Measurements from ENCODE around the gene C3.

The C3 gene

DNA sequence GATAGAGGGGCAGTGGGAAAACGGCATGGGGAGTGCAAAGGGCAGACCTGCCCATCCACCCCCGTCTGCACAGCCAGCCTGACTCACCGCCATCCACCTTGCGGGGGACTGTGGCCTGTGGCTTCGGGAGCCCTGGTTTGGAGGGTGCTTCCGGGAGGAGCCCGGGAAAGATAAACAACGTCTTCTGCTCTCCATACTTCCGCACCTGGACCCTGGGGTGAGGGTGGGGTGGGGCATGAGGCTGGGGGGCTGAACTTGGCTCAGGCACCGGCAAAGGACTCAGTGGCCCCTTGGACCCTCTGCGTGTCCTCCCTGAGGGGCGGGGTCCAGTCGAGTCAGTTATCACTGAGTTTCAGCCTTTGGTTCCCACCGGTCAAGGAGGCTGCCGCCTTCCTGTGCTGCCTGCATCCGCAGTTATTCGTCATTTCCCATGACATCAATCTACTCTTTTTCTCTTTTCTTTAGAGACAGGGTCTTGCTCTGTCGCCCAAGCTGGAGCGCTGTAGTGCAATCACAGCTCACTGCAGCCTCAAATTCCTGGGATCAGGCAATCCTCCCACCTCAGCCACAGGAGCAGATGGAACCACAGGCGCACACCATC lies 13.7 kb upstream of the C3 start:
- TF ChIP-seq CTCF (IDR thresholded peaks at IDR 0.05; ENCODE audit: low read depth, low read length) = no peak
- DNase-seq (ENCODE audit: low read depth in 2 of 2) = no peak
- H3K4me3 ChIP-seq (replicated peaks in 1 of 2; ENCODE audit: low read depth in 2 of 2, low read length in 2 of 2) = no peak overlapping the region

GRCh38 chr19:6733338-6734095 lies 13.1 kb upstream of the C3 start:
- TF ChIP-seq CTCF (IDR thresholded peaks at IDR 0.05; ENCODE audit: low read depth, low read length) = peak; percentile 44
- H3K4me3 ChIP-seq (replicated peaks in 1 of 2; ENCODE audit: low read depth in 2 of 2, low read length in 2 of 2) = no peak overlapping the region
- DNase-seq (ENCODE audit: low read depth in 2 of 2) = no peak

- H3K4me3 ChIP-seq (replicated peaks in 1 of 2; ENCODE audit: low read depth in 2 of 2, low read length in 2 of 2) = no peak overlapping the region
- no peak for TF ChIP-seq CTCF (IDR thresholded peaks at IDR 0.05; ENCODE audit: low read depth, low read length)
- DNase-seq (ENCODE audit: low read depth in 2 of 2) = no peak
These were observed 12.4 kb upstream of the C3 start for GRCh38 chr19:6732803-6733337.

DNA sequence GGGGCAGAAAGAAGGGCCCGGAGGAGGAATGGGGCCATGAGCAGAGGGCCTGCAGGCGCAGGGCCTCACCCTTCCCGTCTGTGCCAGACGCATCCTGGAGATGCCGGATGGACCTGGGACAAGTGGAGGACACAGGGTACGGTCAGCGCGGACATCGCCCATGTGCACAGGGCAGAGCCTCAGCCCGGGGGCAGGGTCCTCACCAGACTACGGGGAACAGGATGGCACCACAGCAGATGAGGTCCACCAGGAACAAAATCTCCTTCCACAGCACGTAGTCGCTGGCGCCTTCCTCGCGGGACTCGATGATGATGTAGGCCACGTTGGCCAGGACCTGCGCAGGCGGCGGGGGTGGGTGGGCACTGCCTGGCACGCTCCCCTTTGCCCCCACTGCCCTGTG lies 11.4 kb upstream of the C3 start:
- no peak overlapping the region for H3K4me3 ChIP-seq (replicated peaks in 1 of 2; ENCODE audit: low read depth in 2 of 2, low read length in 2 of 2)
- no peak for DNase-seq (ENCODE audit: low read depth in 2 of 2)

GRCh38 chr19:6730941-6731670 lies 10.7 kb upstream of the C3 start:
- DNase-seq (ENCODE audit: low read depth in 2 of 2) = no peak
- no peak overlapping the region for H3K4me3 ChIP-seq (replicated peaks in 1 of 2; ENCODE audit: low read depth in 2 of 2, low read length in 2 of 2)
- TF ChIP-seq CTCF (IDR thresholded peaks at IDR 0.05; ENCODE audit: low read depth, low read length) = no peak

More for the DNA sequence above, 11.4 kb upstream of the C3 start:
- TF ChIP-seq CTCF (IDR thresholded peaks at IDR 0.05; ENCODE audit: low read depth, low read length) = no peak

- no peak for TF ChIP-seq CTCF (IDR thresholded peaks at IDR 0.05; ENCODE audit: low read depth, low read length)
- no peak for DNase-seq (ENCODE audit: low read depth in 2 of 2)
These were observed 9.8 kb upstream of the C3 start for GRCh38 chr19:6730153-6730804.

More at GRCh38 chr19:6730153-6730804, 9.8 kb upstream of the C3 start:
- no peak overlapping the region for H3K4me3 ChIP-seq (replicated peaks in 1 of 2; ENCODE audit: low read depth in 2 of 2, low read length in 2 of 2)
